IMR-90 (cell line): ENCODE data around the gene RPS6KA5.

Experiments used
- POLR2A ChIP-seq: IDR thresholded peaks from 2 replicates; pipeline ENCODE4 v1.6.1; 2012; ENCODE audit warnings: mild to moderate bottlenecking, low read depth, low read length
- RAD21 ChIP-seq: IDR thresholded peaks from 2 replicates; pipeline ENCODE4 v1.6.1; 2012; ENCODE audit warnings: low read length, improper control_type of control experiment
- SMC3 ChIP-seq: fragments of 150-350 bp; IDR thresholded peaks from 2 replicates; pipeline ENCODE4 v1.6.1; 2016; ENCODE audit warnings: low read depth, mild to moderate bottlenecking, antibody characterized with exemption, low read length, moderate library complexity
- TF ChIP-seq, protein P1 (sequence below): conservative IDR thresholded peaks from 2 replicates; pipeline ENCODE4 v1.5.1; 2012; ENCODE audit warnings: mild to moderate bottlenecking, low read depth, low read length, improper control_type of control experiment

DNA sequence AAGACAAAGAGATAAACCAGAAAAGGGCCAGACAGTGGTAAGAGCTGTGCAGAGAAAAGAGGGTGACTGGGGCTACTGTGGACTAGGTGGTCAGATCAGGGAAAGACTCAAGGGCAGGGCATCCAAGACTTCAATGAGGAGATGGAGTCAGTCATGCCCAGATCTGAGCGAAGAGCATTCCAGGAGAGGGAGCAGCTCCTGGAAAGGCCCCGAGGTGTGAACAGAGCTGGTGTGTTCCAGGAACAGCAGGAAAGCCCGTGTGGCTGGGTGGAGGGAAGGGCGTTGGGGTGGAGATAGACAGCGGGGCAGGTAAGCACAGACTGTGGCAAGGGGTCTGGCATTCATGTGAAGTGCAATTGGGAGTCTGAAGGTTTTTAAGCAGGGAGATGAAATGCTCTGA lies 261.0 kb downstream of the RPS6KA5 start:
- no peak for TF ChIP-seq SMC3
- TF ChIP-seq, protein P1, sequence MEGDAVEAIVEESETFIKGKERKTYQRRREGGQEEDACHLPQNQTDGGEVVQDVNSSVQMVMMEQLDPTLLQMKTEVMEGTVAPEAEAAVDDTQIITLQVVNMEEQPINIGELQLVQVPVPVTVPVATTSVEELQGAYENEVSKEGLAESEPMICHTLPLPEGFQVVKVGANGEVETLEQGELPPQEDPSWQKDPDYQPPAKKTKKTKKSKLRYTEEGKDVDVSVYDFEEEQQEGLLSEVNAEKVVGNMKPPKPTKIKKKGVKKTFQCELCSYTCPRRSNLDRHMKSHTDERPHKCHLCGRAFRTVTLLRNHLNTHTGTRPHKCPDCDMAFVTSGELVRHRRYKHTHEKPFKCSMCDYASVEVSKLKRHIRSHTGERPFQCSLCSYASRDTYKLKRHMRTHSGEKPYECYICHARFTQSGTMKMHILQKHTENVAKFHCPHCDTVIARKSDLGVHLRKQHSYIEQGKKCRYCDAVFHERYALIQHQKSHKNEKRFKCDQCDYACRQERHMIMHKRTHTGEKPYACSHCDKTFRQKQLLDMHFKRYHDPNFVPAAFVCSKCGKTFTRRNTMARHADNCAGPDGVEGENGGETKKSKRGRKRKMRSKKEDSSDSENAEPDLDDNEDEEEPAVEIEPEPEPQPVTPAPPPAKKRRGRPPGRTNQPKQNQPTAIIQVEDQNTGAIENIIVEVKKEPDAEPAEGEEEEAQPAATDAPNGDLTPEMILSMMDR = no peak
- TF ChIP-seq POLR2A = no peak
- TF ChIP-seq RAD21 = no peak
